OCI-LY1 (cell line): ENCODE data around the gene HCN4.

ENCODE experiments used
- CTCF ChIP-seq: fragments of 200-600 bp; sonication (generic), shearing (Covaris generic); IDR thresholded peaks from 2 replicates; pipeline ENCODE4 v1.5.1; 2017; ENCODE audit warnings: mild to moderate bottlenecking, antibody characterized with exemption, low read length, moderate library complexity, mixed read lengths
- EZH2 ChIP-seq: fragments of 200-600 bp; sonication (generic), shearing (Covaris generic); IDR thresholded peaks from 2 replicates; pipeline ENCODE4 v1.8.0; 2017; ENCODE audit warnings: borderline replicate concordance, mixed run types, mild to moderate bottlenecking, antibody characterized with exemption, low read length, moderate library complexity, mixed read lengths

GRCh38 chr15:73382115-73382514 lies 13.4 kb upstream of the HCN4 start:
- TF ChIP-seq EZH2 (no peak), CTCF (no peak)
